A375 (cell line): ENCODE measurements around the gene ATAD5. TPM values are rescaled to one million over a fixed set of nuclear protein-coding genes. Genes with fewer than 3 reads are reported as not detected.

Source experiments
- small RNA-seq: library from RNA; depleted of rRNA; stranded (forward); fragments of <200 nt; gene quantifications from one replicate; pipeline ENCODE3, GENCODE V24; 2014
- total RNA-seq: library from RNA; depleted of rRNA; stranded (reverse); fragments of >200 nt; shearing (Covaris generic); gene quantifications from 2 replicates; pipeline ENCODE4 v1.2.3, GENCODE V29; 2014; rRNA removed

ATAD5 gene
- 6.9 and 8.6 TPM in 2 replicates for total RNA-seq

GRCh38 chr17:30831663-30832437 lies at the start of gene ATAD5:
TSS of gene ATAD5 (plus strand) at chr17:30831966. CDS start at chr17:30832348, 382 bp downstream.

GRCh38 chr17:30824356-30825145 lies 7.2 kb upstream of the ATAD5 start, which contains the start of gene CRLF3:
TSS of gene CRLF3 (minus strand) at chr17:30824692. CDS start at chr17:30824651, 41 bp downstream.

GRCh38 chr17:30906101-30906911 lies 74.5 kb downstream of the ATAD5 start, which contains the start of gene TEFM:
TSS of gene TEFM (minus strand) at chr17:30906238. CDS start at chr17:30906198, 40 bp downstream.

GRCh38 chr17:30921544-30922196 lies 89.9 kb downstream of the ATAD5 start, which contains the start of gene ADAP2:
TSS of gene ADAP2 (plus strand) at chr17:30921945. CDS start at chr17:30922015, 70 bp downstream.

Small RNA genes within 50 kb of the gene (small RNA-seq; reads per million reads assigned to genes)
- not detected for gene RNU6-298P

Other genes with a start within 250 kb of the ATAD5 start
- gene CRLF3, start 7.3 kb upstream of the ATAD5 start, total RNA-seq = 16.2 and 17.9 TPM in 2 replicates
- gene TEFM, start 74.3 kb downstream of the ATAD5 start, total RNA-seq = 13.6 and 18.4 TPM in 2 replicates
- gene ADAP2, start 90.0 kb downstream of the ATAD5 start, total RNA-seq = 0.80 TPM in 1 of 2 replicates, not detected in the other
- gene RNF135, start 139.1 kb downstream of the ATAD5 start, total RNA-seq = 15.0 and 16.4 TPM in 2 replicates